Panc1 (cell line): Measurements from ENCODE around the gene THRB.

Source experiments
- POLR2AphosphoS5 ChIP-seq: IDR thresholded peaks from 2 replicates; pipeline ENCODE4 v1.6.1; 2012; ENCODE audit warnings: mild to moderate bottlenecking, low read depth, low read length, moderate library complexity
- SIN3A ChIP-seq: IDR thresholded peaks from 2 replicates; pipeline ENCODE4 v1.6.1; 2012; ENCODE audit warnings: low read depth, mild to moderate bottlenecking, low read length, moderate library complexity, borderline replicate concordance; ENCODE audit not compliant: insufficient read depth
- TCF7L2 ChIP-seq: IDR thresholded peaks from 2 replicates; pipeline ENCODE4 v1.6.1; 2011; ENCODE audit warnings: mild to moderate bottlenecking, low read depth, low read length, inconsistent platforms
- TF ChIP-seq, protein P1 (sequence below): fragments of 450-650 bp; IDR thresholded peaks from 2 replicates; pipeline ENCODE4 v1.5.1; 2017; ENCODE audit warnings: mild to moderate bottlenecking
- TF ChIP-seq, protein P2 (sequence below), 2 experiments: IDR thresholded peaks; 2 replicates each; pipeline ENCODE4 v1.6.1; 2011 to 2012; ENCODE audit warnings: low read depth in 2 of 2, control low read depth in 1 of 2, low read length in 1 of 2, mild to moderate bottlenecking in 1 of 2, moderate library complexity in 1 of 2; ENCODE audit not compliant: insufficient read depth in 1 of 2

GRCh38 chr3:24506966-24507775 lies 12.5 kb upstream of the THRB start:
- TF ChIP-seq, protein P1, sequence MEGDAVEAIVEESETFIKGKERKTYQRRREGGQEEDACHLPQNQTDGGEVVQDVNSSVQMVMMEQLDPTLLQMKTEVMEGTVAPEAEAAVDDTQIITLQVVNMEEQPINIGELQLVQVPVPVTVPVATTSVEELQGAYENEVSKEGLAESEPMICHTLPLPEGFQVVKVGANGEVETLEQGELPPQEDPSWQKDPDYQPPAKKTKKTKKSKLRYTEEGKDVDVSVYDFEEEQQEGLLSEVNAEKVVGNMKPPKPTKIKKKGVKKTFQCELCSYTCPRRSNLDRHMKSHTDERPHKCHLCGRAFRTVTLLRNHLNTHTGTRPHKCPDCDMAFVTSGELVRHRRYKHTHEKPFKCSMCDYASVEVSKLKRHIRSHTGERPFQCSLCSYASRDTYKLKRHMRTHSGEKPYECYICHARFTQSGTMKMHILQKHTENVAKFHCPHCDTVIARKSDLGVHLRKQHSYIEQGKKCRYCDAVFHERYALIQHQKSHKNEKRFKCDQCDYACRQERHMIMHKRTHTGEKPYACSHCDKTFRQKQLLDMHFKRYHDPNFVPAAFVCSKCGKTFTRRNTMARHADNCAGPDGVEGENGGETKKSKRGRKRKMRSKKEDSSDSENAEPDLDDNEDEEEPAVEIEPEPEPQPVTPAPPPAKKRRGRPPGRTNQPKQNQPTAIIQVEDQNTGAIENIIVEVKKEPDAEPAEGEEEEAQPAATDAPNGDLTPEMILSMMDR = no peak
- TF ChIP-seq, protein P2, sequence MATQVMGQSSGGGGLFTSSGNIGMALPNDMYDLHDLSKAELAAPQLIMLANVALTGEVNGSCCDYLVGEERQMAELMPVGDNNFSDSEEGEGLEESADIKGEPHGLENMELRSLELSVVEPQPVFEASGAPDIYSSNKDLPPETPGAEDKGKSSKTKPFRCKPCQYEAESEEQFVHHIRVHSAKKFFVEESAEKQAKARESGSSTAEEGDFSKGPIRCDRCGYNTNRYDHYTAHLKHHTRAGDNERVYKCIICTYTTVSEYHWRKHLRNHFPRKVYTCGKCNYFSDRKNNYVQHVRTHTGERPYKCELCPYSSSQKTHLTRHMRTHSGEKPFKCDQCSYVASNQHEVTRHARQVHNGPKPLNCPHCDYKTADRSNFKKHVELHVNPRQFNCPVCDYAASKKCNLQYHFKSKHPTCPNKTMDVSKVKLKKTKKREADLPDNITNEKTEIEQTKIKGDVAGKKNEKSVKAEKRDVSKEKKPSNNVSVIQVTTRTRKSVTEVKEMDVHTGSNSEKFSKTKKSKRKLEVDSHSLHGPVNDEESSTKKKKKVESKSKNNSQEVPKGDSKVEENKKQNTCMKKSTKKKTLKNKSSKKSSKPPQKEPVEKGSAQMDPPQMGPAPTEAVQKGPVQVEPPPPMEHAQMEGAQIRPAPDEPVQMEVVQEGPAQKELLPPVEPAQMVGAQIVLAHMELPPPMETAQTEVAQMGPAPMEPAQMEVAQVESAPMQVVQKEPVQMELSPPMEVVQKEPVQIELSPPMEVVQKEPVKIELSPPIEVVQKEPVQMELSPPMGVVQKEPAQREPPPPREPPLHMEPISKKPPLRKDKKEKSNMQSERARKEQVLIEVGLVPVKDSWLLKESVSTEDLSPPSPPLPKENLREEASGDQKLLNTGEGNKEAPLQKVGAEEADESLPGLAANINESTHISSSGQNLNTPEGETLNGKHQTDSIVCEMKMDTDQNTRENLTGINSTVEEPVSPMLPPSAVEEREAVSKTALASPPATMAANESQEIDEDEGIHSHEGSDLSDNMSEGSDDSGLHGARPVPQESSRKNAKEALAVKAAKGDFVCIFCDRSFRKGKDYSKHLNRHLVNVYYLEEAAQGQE (IDR thresholded peaks at IDR 0.05; ENCODE audit: insufficient read depth in 1 of 2, low read depth in 2 of 2, low read length in 1 of 2) = no peak
- no peak for TF ChIP-seq SIN3A
- no peak for TF ChIP-seq POLR2AphosphoS5
- TF ChIP-seq TCF7L2 = no peak
